Measurements from ENCODE around the gene VEZT.

Gene VEZT

GRCh38 chr12:95262808-95263207 lies 45.2 kb downstream of the VEZT start:
- Histone ChIP-seq H3K4me1 (no peaks in the 10 kb centered on the region; a peak in 2 of 20 replicates), H3K4me3 (no peak overlapping the region), H3K27ac (no peak overlapping the region), H3K36me3 (peaks cover 83 to 100% (median 93%) of the 10 kb centered on the region in 11 experiments), H3K4me2 (no peak overlapping the region), H3K9ac (no peak overlapping the region), H4K20me1 (peaks cover 0 to 13% (median 0%) of the 10 kb centered on the region in 11 experiments; a peak in 3 of 22 replicates), H3K9me3 (replicated peaks in 1 of 11) (no peaks in the 10 kb centered on the region), H3K27me3 (no peaks in the 10 kb centered on the region)
- TF ChIP-seq Cebpa-rat (IDR thresholded peaks at IDR 0.05): no peak

GRCh38 chr12:95265765-95266164 lies 48.2 kb downstream of the VEZT start:
- Histone ChIP-seq H3K27ac (no peak overlapping the region), H3K4me2 (no peak overlapping the region), H3K27me3 (no peaks in the 10 kb centered on the region), H3K9me3 (replicated peaks in 1 of 11) (no peaks in the 10 kb centered on the region), H3K4me1 (no peaks in the 10 kb centered on the region; a peak in 2 of 20 replicates), H4K20me1 (peaks cover 0 to 11% (median 0%) of the 10 kb centered on the region in 11 experiments; a peak in 2 of 22 replicates), H3K9ac (no peak overlapping the region), H3K36me3 (peaks cover 74 to 100% (median 94%) of the 10 kb centered on the region in 11 experiments), H3K4me3 (no peak overlapping the region)
- TF ChIP-seq Cebpa-rat (IDR thresholded peaks at IDR 0.05): no peak

GRCh38 chr12:95266254-95266653 lies 48.6 kb downstream of the VEZT start:
- Histone ChIP-seq H3K36me3 (peaks cover 71 to 100% (median 96%) of the 10 kb centered on the region in 11 experiments), H3K4me1 (no peaks in the 10 kb centered on the region; a peak in 2 of 20 replicates), H3K4me2 (no peak overlapping the region), H3K27me3 (no peaks in the 10 kb centered on the region), H3K9me3 (replicated peaks in 1 of 11) (no peaks in the 10 kb centered on the region), H4K20me1 (peaks cover 0 to 11% (median 0%) of the 10 kb centered on the region in 11 experiments; a peak in 2 of 22 replicates), H3K4me3 (no peak overlapping the region), H3K27ac (no peak overlapping the region), H3K9ac (no peak overlapping the region)
- TF ChIP-seq Cebpa-rat (IDR thresholded peaks at IDR 0.05): no peak

GRCh38 chr12:95269892-95270291 lies 52.3 kb downstream of the VEZT start:
- no peak overlapping the region for H3K4me2 ChIP-seq
- H3K9ac ChIP-seq: no peak overlapping the region

GRCh38 chr12:95271465-95271864 lies 53.9 kb downstream of the VEZT start:
- no peak overlapping the region for H3K4me3 ChIP-seq
- no peaks in the 10 kb centered on the region for H3K9me3 ChIP-seq (replicated peaks in 1 of 11)
- H3K27me3 ChIP-seq: no peaks in the 10 kb centered on the region
- peaks cover 0 to 11% (median 0%) of the 10 kb centered on the region in 11 experiments; a peak in 1 of 22 replicates for H4K20me1 ChIP-seq
- no peak overlapping the region for H3K9ac ChIP-seq
- H3K4me1 ChIP-seq: no peaks in the 10 kb centered on the region
- H3K4me2 ChIP-seq: no peak overlapping the region
- no peak for TF ChIP-seq Cebpa-rat (IDR thresholded peaks at IDR 0.05)
- H3K27ac ChIP-seq: no peak overlapping the region
- peaks cover 65 to 100% (median 93%) of the 10 kb centered on the region in 11 experiments for H3K36me3 ChIP-seq

More at GRCh38 chr12:95269892-95270291, 52.3 kb downstream of the VEZT start:
- H3K9me3 ChIP-seq (replicated peaks in 1 of 11): no peaks in the 10 kb centered on the region
- peaks cover 0 to 11% (median 0%) of the 10 kb centered on the region in 11 experiments; a peak in 1 of 22 replicates for H4K20me1 ChIP-seq
- H3K27ac ChIP-seq: no peak overlapping the region
- H3K4me3 ChIP-seq: no peak overlapping the region
- H3K27me3 ChIP-seq: no peaks in the 10 kb centered on the region
- H3K36me3 ChIP-seq: peaks cover 61 to 100% (median 91%) of the 10 kb centered on the region in 11 experiments
- no peak for TF ChIP-seq Cebpa-rat (IDR thresholded peaks at IDR 0.05)
- no peaks in the 10 kb centered on the region for H3K4me1 ChIP-seq

- Histone ChIP-seq H3K36me3 (peaks cover 79 to 100% (median 92%) of the 10 kb centered on the region in 11 experiments), H4K20me1 (no peaks in the 10 kb centered on the region), H3K9me3 (replicated peaks in 1 of 11) (no peaks in the 10 kb centered on the region), H3K4me2 (no peak overlapping the region), H3K4me1 (no peaks in the 10 kb centered on the region), H3K27ac (no peak overlapping the region), H3K4me3 (no peak overlapping the region), H3K9ac (no peak overlapping the region), H3K27me3 (no peaks in the 10 kb centered on the region)
- TF ChIP-seq Cebpa-rat (IDR thresholded peaks at IDR 0.05): no peak
Observed at GRCh38 chr12:95277139-95277538, 59.5 kb downstream of the VEZT start.

- Histone ChIP-seq H3K9ac (no peak overlapping the region), H3K9me3 (replicated peaks in 1 of 11) (no peaks in the 10 kb centered on the region), H3K4me1 (no peaks in the 10 kb centered on the region), H3K4me2 (no peak overlapping the region), H4K20me1 (no peaks in the 10 kb centered on the region), H3K27me3 (no peaks in the 10 kb centered on the region), H3K27ac (no peak overlapping the region), H3K4me3 (no peak overlapping the region), H3K36me3 (peaks cover 90 to 100% (median 99%) of the 10 kb centered on the region in 11 experiments)
- no peak for TF ChIP-seq Cebpa-rat (IDR thresholded peaks at IDR 0.05)
Observed at GRCh38 chr12:95279856-95280255, 62.2 kb downstream of the VEZT start.

GRCh38 chr12:95282266-95282665 lies 64.7 kb downstream of the VEZT start:
- Histone ChIP-seq H3K36me3 (peaks cover 84 to 97% (median 93%) of the 10 kb centered on the region in 11 experiments), H3K27ac (no peak overlapping the region), H3K4me2 (no peak overlapping the region), H3K4me3 (no peak overlapping the region), H3K4me1 (peaks cover 0 to 6% (median 0%) of the 10 kb centered on the region in 10 experiments; a peak in 4 of 20 replicates), H4K20me1 (no peaks in the 10 kb centered on the region), H3K9me3 (replicated peaks in 1 of 11) (no peaks in the 10 kb centered on the region), H3K27me3 (no peaks in the 10 kb centered on the region), H3K9ac (no peak overlapping the region)
- no peak for TF ChIP-seq Cebpa-rat (IDR thresholded peaks at IDR 0.05)

- H3K4me1 ChIP-seq: peaks cover 0 to 6% (median 0%) of the 10 kb centered on the region in 10 experiments; a peak in 4 of 20 replicates
- no peak overlapping the region for H3K9ac ChIP-seq
- H4K20me1 ChIP-seq: no peaks in the 10 kb centered on the region
- H3K36me3 ChIP-seq: peaks cover 78 to 97% (median 91%) of the 10 kb centered on the region in 11 experiments
- no peaks in the 10 kb centered on the region for H3K9me3 ChIP-seq (replicated peaks in 1 of 11)
- H3K4me2 ChIP-seq: no peak overlapping the region
- H3K27ac ChIP-seq: no peak overlapping the region
- H3K27me3 ChIP-seq: no peaks in the 10 kb centered on the region
- H3K4me3 ChIP-seq: no peak overlapping the region
- TF ChIP-seq Cebpa-rat (IDR thresholded peaks at IDR 0.05): no peak
Observed at GRCh38 chr12:95283371-95283770, 65.8 kb downstream of the VEZT start.

- Histone ChIP-seq H3K4me3 (no peak overlapping the region), H3K27me3 (no peaks in the 10 kb centered on the region), H3K4me1 (peaks cover 0 to 6% (median 0%) of the 10 kb centered on the region in 10 experiments; a peak in 4 of 20 replicates), H4K20me1 (peaks cover 0 to 5% (median 0%) of the 10 kb centered on the region in 11 experiments; a peak in 2 of 22 replicates), H3K27ac (no peak overlapping the region), H3K9ac (no peak overlapping the region), H3K9me3 (replicated peaks in 1 of 11) (no peaks in the 10 kb centered on the region), H3K4me2 (no peak overlapping the region), H3K36me3 (peaks cover 64 to 97% (median 84%) of the 10 kb centered on the region in 11 experiments)
- no peak for TF ChIP-seq Cebpa-rat (IDR thresholded peaks at IDR 0.05)
Observed at GRCh38 chr12:95286713-95287112, 69.1 kb downstream of the VEZT start.

All from BLaER1 treated with 17β-estradiol and CSF1 and Interleukin-3, amounts not matched to agents 10 nM and 100 nM (cell line).